ENCODE measurements around the gene NTHL1. TPM values are rescaled to one million over a fixed set of nuclear protein-coding genes. Genes with fewer than 3 reads are reported as not detected.

NTHL1 gene
- total RNA-seq, 1 experiment from 2014 or later, result 47.3 TPM

DNA sequence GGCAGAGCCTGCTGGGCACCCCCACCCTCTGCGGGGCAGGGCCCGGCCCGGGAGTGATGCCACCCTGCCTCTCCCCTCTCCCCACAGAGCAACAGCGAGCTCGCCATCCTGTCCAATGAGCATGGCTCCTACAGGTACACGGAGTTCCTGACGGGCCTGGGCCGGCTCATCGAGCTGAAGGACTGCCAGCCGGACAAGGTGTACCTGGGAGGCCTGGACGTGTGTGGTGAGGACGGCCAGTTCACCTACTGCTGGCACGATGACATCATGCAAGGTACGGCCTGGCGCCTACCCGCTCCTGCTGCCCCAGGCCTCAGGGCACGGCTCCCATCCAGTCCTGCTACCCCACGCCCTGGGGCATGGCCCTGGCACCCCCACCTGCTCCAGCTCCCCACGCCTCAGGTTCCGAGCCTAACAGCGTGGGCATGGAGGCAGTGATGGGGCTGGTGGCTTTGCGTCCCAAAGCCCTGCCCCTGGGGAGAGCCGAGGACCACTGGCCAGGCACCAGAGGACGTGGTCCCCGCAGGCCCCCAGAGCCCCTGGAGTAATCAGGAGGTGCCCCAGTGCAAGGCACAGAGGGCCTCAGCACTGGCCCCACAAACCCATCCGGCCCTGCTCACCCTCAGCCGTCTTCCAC lies 38.6 kb upstream of the NTHL1 start:
- ChIA-PET POLR2A (ENCODE audit: unreplicated experiment) (no interaction called here), CTCF (no interaction called here)

GRCh38 chr16:2085669-2086068 lies 38.0 kb upstream of the NTHL1 start:
- no peaks in the 10 kb centered on the region for H3K9me3 ChIP-seq (ENCODE audit: insufficient read depth, low read depth)
- POLR2A ChIA-PET (ENCODE audit: unreplicated experiment), result no interaction called here
- H3K4me2 ChIP-seq, result no peak overlapping the region
- H3K4me1 ChIP-seq (replicated peaks; ENCODE audit: insufficient read depth), result no peaks in the 10 kb centered on the region
- H3K27me3 ChIP-seq (ENCODE audit: insufficient read depth, low read depth), result no peaks in the 10 kb centered on the region
- no peak for TF ChIP-seq EZH2 (IDR thresholded peaks at IDR 0.05; ENCODE audit: low read depth)
- TF ChIP-seq CTCF (conservative IDR thresholded peaks at IDR 0.05), result no peak
- no peak overlapping the region for H3K27ac ChIP-seq
- H3K36me3 ChIP-seq (ENCODE audit: low read depth), result no peaks in the 10 kb centered on the region
- CTCF ChIA-PET, result no interaction called here
- no peak overlapping the region for H2AFZ ChIP-seq
- H3F3A ChIP-seq (ENCODE audit: insufficient read depth, low read depth), result peaks cover 10% of the 10 kb centered on the region; the same call in 1 of the 2 replicates
- H4K20me1 ChIP-seq (ENCODE audit: insufficient read depth), result peaks cover 3% of the 10 kb centered on the region; the same call in 1 of the 2 replicates
- no peaks in the 10 kb centered on the region for H3K79me2 ChIP-seq (ENCODE audit: low read depth)
- no TSS peak for BruUV-seq (replicated peaks)
- no peak overlapping the region for H3K4me3 ChIP-seq
- DNase-seq, result no peak
- H3K9me2 ChIP-seq (ENCODE audit: insufficient read depth), result no peaks in the 10 kb centered on the region
- intact Hi-C loops (cut with micrococcal nuclease; ENCODE audit: unreplicated experiment), result no loop called here

More for the DNA sequence above, 38.6 kb upstream of the NTHL1 start:
- H3K27ac ChIP-seq, result no peak overlapping the region
- H3K36me3 ChIP-seq (ENCODE audit: low read depth), result no peaks in the 10 kb centered on the region
- no TSS peak for BruUV-seq (replicated peaks)
- H4K20me1 ChIP-seq (ENCODE audit: insufficient read depth), result peaks cover 3% of the 10 kb centered on the region; the same call in 1 of the 2 replicates
- H3K27me3 ChIP-seq (ENCODE audit: insufficient read depth, low read depth), result no peaks in the 10 kb centered on the region
- H3K4me3 ChIP-seq, result no peak overlapping the region
- intact Hi-C loops (cut with micrococcal nuclease; ENCODE audit: unreplicated experiment), result no loop called here
- H2AFZ ChIP-seq, result no peak overlapping the region
- peaks cover 10% of the 10 kb centered on the region; the same call in 1 of the 2 replicates for H3F3A ChIP-seq (ENCODE audit: insufficient read depth, low read depth)
- TF ChIP-seq EZH2 (IDR thresholded peaks at IDR 0.05; ENCODE audit: low read depth), result no peak
- TF ChIP-seq CTCF (conservative IDR thresholded peaks at IDR 0.05), result no peak
- H3K4me2 ChIP-seq, result no peak overlapping the region
- no peak for DNase-seq
- H3K9me3 ChIP-seq (ENCODE audit: insufficient read depth, low read depth), result no peaks in the 10 kb centered on the region
- no peaks in the 10 kb centered on the region for H3K9me2 ChIP-seq (ENCODE audit: insufficient read depth)
- H3K4me1 ChIP-seq (replicated peaks; ENCODE audit: insufficient read depth), result no peaks in the 10 kb centered on the region
- no peaks in the 10 kb centered on the region for H3K79me2 ChIP-seq (ENCODE audit: low read depth)

- Histone ChIP-seq H3K36me3 (ENCODE audit: low read depth) (no peaks in the 10 kb centered on the region), H3K9me2 (ENCODE audit: insufficient read depth) (no peaks in the 10 kb centered on the region), H3K4me3 (no peak overlapping the region), H3K79me2 (ENCODE audit: low read depth) (no peaks in the 10 kb centered on the region), H3K4me2 (no peak overlapping the region), H3K27me3 (ENCODE audit: insufficient read depth, low read depth) (no peaks in the 10 kb centered on the region), H2AFZ (no peak overlapping the region), H3F3A (ENCODE audit: insufficient read depth, low read depth) (peaks cover 10% of the 10 kb centered on the region; the same call in 1 of the 2 replicates), H3K4me1 (replicated peaks; ENCODE audit: insufficient read depth) (no peaks in the 10 kb centered on the region), H4K20me1 (ENCODE audit: insufficient read depth) (peaks cover 3% of the 10 kb centered on the region; the same call in 1 of the 2 replicates), H3K9me3 (ENCODE audit: insufficient read depth, low read depth) (no peaks in the 10 kb centered on the region), H3K27ac (no peak overlapping the region)
- DNase-seq, result no peak
- ChIA-PET CTCF (no interaction called here), POLR2A (ENCODE audit: unreplicated experiment) (no interaction called here)
- intact Hi-C loops (cut with micrococcal nuclease; ENCODE audit: unreplicated experiment), result no loop called here
- no TSS peak for BruUV-seq (replicated peaks)
- TF ChIP-seq CTCF (conservative IDR thresholded peaks at IDR 0.05) (no peak), EZH2 (IDR thresholded peaks at IDR 0.05; ENCODE audit: low read depth) (no peak)
These were observed 37.4 kb upstream of the NTHL1 start for GRCh38 chr16:2084895-2085625.

Measured in PC-9 (cell line).